GM03348 (cell line): Measurements from ENCODE around the gene NIN.
A peak's percentile ranks its signal among the peaks of the same experiment; 100 is the strongest.
"Not testable (repeated sequence)": the region's sequence is repeated elsewhere in the genome, so short reads cannot be mapped to it uniquely, and the experiment has no call there.

Source experiments
- DNase-seq: peaks from one replicate; pipeline ENCODE4 v3.0.0; 2012; ENCODE audit warnings: low spot score

The NIN gene

DNA sequence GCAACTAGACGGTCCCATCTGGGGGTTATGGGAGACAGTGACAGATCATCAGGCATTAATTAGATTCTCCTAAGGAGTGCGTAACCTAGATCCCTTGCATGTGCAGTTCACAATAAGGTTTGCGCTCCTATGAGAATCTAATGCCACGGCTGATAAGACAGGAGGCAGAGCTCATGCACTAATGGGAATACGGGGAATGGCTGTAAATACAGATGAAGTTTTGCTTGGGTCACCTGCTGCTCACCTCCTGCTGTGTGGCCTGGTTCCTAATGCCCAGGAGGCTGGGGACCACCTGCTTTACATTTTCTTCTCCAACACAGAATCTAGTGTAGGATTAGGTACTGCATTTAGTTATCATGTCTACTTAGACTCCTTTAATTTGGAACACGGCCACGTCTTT, 113.2 kb downstream of the NIN start:
- DNase-seq: no peak

DNA sequence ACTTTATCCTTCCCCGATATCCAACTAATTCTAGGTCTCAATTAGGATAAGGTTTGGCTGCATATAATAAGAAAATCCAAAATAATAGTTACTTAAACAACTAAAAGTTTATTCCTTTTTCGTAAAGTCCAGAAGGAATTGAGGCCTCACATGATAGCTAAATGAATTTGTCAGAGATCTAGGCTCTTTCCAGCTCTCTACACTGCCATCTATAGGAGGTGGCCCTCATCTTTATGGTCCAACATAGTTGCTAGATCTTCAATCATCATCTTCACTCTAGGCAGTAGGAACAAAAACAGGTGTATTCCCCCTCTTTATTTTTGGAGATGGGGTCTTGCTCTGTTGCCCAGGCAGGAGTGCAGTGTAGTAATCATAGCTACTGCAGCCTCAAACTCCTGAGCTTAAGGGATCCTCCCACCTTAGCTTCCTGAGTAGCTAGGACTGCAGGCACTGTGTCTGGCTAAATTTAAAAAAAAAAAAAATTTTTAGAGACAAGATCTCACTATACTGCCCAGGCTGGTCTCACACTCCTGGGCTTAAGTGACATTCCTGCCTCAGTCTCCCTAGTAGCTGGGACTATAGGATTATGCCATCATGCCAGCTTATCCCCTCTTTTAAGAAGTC, 116.4 kb downstream of the NIN start:
- peak; percentile 74 for DNase-seq

GRCh38 chr14:50711043-50711442, 119.9 kb downstream of the NIN start:
- DNase-seq: no peak

- no peak for DNase-seq
Observed at GRCh38 chr14:50705026-50705593, 125.9 kb downstream of the NIN start.

DNA sequence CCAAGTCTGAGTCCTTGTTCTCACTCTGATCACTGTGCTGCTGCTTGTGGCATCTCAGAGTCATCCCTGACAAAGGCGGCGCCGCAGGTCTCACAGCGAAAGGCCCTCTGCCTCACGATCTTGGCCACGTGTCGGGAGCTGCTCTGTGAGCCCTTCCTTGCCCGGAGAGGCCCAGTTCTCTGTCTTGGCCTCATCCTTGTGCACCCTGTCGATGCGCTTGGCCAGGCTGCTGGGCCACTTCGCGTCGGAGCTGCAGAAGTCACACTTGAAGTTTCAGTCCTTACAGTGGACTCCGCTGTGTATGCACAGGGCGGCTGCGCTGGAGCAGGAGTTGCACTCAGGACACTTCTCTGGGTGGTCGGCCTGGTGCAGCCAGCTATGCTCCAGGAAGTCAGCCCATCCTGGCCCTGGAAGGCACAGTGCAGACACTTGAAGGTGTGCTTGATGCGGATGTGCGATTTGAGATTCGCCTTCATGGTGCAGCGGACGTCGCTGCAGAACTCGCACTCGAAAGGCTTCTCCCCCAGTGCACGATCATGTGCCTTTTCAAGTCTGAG, 126.4 kb downstream of the NIN start:
- DNase-seq: no peak

- DNase-seq: no peak
Observed at GRCh38 chr14:50697659-50698290, 133.2 kb downstream of the NIN start.

DNA sequence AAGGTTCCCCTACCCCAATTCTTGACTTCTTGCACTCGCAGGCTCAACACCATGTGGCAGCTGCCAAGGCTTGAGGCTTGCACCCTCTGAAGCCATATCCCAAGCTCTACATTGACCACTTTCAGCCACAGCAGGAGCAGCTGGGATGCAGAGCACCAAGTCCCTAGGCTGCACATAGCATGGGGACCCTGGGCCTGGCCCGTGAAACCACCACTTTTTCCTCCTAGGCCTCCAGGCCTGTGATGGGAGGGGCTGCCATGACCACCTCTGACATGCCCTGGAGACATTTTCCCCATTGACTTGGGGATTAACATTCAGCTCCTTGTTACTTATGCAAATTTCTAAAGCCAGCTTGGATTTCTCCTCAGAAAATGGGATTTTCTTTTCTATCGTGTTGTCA, 136.7 kb downstream of the NIN start:
- not testable (repeated sequence) for DNase-seq

- no peak for DNase-seq
Observed at GRCh38 chr14:50688875-50689274, 142.1 kb downstream of the NIN start.

GRCh38 chr14:50679674-50680073, 151.3 kb downstream of the NIN start:
- DNase-seq: no peak

GRCh38 chr14:50678163-50678562, 152.8 kb downstream of the NIN start:
- DNase-seq: no peak

DNA sequence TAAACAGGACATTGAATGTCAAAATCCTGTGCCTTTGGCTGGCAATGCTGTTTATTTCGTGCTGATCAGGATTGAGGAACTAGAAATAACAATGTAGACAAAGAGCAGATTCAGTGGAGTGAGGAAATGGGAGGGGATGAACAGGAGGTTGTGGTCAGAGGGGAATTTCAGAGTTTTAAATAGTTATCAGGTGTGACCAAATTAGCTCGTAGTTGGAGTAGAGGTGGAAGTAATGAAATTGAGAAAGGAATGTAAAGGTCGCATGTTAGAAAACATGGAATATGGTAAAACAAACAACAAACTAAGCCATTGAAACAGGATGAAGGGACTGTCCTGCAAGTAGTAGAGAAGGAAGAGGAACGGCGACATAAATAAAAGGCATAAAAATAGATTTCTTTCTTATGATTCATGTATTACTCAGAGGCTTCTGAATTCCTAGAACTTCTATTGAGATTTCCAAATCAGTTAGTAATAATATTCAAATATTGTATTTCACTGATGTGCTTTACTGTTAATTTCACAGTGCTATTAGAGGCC, 153.4 kb downstream of the NIN start:
- DNase-seq: peak; percentile 67

DNA sequence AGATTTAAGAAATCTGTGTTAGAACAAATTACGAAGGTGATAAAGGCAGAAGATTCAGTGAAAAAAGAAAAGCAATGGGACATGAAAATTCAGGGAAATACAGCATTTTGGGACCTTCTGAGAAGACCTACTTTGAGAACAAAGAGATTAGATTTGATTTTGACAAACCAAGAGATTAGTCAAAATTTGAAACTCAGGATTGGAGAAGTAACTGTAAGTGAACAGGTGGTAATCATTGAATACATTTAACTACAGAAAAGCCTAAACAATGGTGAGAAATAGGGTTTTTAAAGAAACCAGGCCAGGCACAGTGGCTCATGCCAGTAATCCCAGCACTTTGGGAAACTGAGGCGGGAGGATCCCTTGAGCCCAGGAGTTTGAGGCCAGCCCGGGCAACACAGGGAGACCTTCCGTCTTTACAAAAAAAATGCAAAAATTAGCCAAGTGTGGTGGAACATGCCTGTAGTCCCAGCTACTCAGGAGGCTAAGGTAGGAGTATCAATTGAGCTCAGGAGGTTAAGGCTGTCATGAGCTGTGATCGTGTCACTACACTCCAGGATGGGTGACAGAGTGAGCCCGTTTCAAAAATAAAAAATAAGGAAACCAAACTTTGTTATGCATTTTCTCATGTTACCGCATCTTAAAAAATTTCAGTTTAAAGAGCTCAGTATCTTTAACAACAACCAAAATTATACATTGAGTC, 154.0 kb downstream of the NIN start:
- DNase-seq: no peak

DNA sequence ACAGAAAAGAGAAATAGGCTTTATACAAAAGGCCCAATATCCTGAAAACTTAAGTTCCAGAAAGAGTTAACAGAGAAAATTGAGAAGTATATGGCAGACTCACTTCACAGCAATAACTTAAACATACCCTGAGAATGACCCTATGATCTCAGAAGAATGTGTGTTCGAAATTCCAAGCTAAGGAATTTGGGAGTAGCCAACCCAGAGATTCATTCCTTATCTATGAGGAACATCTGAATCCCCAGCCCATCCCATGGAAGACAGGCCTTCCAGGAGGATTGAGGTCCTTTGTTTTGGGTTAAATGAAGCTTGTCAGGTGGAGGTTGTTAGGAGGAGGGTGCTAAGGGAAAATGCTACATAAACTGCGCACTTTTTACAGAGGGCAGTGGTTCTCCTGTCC, 155.4 kb downstream of the NIN start:
- DNase-seq: peak; percentile 56

DNA sequence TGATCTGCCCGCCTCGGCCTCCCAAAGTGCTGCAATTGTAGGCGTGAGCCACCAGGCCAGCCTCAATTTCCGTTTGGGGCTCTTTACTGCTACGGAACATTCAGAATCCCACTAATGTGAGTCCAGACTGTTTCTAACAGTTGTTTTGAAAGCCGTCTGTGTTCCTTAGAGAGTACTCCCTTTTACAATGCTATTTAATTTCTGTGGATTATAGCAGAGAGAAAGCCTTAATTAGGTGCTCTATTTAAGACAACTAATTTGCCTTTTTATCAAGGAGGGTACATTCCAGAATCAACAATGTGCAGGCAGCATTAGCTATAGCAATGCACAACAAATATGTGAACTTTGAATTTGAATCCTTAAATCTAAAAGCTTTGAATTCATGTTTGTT, 160.1 kb downstream of the NIN start:
- no peak for DNase-seq

DNA sequence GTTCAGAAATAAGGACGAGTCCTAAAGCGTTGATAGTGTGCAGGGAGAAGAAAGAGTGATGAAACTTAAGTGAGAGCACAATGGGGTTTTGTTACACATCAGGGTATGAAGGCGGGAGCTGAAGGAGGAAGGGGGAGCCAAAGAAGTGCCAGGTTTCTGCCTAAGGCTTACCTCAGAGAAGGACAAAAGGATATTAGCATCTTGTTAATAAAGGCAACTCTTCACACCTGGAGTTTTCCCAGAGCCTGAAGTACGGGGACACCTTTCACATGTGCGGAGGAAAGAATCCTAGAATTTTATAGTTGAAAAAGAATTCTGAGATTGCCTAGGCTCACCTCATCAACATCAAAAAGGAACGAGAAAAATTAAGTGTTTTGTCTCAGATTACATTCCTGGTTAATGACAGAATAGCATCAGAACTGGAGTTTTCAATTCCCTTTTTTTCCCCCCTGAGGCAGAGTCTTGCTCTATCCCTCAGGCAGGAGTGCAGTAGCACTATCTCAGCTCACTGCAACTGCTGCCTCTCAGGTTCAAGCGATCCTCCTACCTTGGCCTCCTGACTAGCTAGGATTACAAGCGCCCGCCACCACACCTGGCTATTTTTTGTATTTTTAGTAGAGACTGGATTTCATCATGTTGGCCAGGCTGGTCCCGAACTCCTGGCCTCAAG, 160.6 kb downstream of the NIN start:
- DNase-seq: no peak
